Measurements from ENCODE around the gene APOL5. TPM values are rescaled to one million over a fixed set of nuclear protein-coding genes. Genes with fewer than 3 reads are reported as not detected.

Gene APOL5
- total RNA-seq, 1 experiment from 2014 or later = not detected

- no TSS peak for BruUV-seq (replicated peaks)
- H3K4me3 ChIP-seq = no peak overlapping the region
- no peaks in the 10 kb centered on the region for H3K9me2 ChIP-seq (ENCODE audit: insufficient read depth)
- ChIA-PET POLR2A (ENCODE audit: unreplicated experiment) (no interaction called here), CTCF (no interaction called here)
- no peaks in the 10 kb centered on the region for H3K4me1 ChIP-seq (replicated peaks; ENCODE audit: insufficient read depth)
- intact Hi-C loops (cut with micrococcal nuclease; ENCODE audit: unreplicated experiment) = no loop called here
- TF ChIP-seq EZH2 (IDR thresholded peaks at IDR 0.05; ENCODE audit: low read depth) (no peak), CTCF (conservative IDR thresholded peaks at IDR 0.05) (no peak)
- no peaks in the 10 kb centered on the region for H3K27me3 ChIP-seq (ENCODE audit: insufficient read depth, low read depth)
- H3K27ac ChIP-seq = no peak overlapping the region
- no peak overlapping the region for H3K4me2 ChIP-seq
- no peaks in the 10 kb centered on the region for H4K20me1 ChIP-seq (ENCODE audit: insufficient read depth)
- no peaks in the 10 kb centered on the region for H3K79me2 ChIP-seq (ENCODE audit: low read depth)
- no peak overlapping the region for H2AFZ ChIP-seq
- no peak for DNase-seq
- no peaks in the 10 kb centered on the region for H3K9me3 ChIP-seq (ENCODE audit: insufficient read depth, low read depth)
- H3K36me3 ChIP-seq (ENCODE audit: low read depth) = no peaks in the 10 kb centered on the region
- H3F3A ChIP-seq (ENCODE audit: insufficient read depth, low read depth) = no peaks in the 10 kb centered on the region; the same call in 1 of the 2 replicates
Measured at GRCh38 chr22:35733036-35733435, 15.4 kb downstream of the APOL5 start.

- BruUV-seq (replicated peaks) = no TSS peak
Measured at GRCh38 chr22:35733791-35734516, 16.3 kb downstream of the APOL5 start.

DNA sequence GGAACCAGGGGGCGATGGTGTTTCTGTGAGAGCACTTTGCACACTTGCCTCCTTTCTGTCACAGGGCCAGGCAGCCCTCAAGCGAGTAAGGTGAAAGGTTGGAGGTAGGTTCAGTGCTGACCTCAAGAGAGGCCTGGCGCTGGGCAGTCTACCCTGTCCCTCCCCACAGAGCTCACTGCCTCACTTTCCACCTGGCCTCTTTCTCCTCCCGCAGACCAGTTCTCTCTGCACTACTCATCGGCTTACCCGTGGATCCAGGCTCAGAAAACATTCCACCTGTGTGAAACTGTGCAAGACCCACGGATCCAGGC, 16.8 kb downstream of the APOL5 start:
- DNase-seq = no peak
- no peak overlapping the region for H3K4me3 ChIP-seq
- H3F3A ChIP-seq (ENCODE audit: insufficient read depth, low read depth) = no peaks in the 10 kb centered on the region; the same call in 1 of the 2 replicates
- H3K9me3 ChIP-seq (ENCODE audit: insufficient read depth, low read depth) = no peaks in the 10 kb centered on the region
- no peak overlapping the region for H3K4me2 ChIP-seq
- TF ChIP-seq EZH2 (IDR thresholded peaks at IDR 0.05; ENCODE audit: low read depth) (no peak), CTCF (conservative IDR thresholded peaks at IDR 0.05) (no peak)
- CTCF ChIA-PET = no interaction called here
- H2AFZ ChIP-seq = no peak overlapping the region
- POLR2A ChIA-PET (ENCODE audit: unreplicated experiment) = no interaction called here
- H4K20me1 ChIP-seq (ENCODE audit: insufficient read depth) = no peaks in the 10 kb centered on the region
- H3K4me1 ChIP-seq (replicated peaks; ENCODE audit: insufficient read depth) = no peaks in the 10 kb centered on the region
- H3K36me3 ChIP-seq (ENCODE audit: low read depth) = peaks cover 4% of the 10 kb centered on the region; the same call in 1 of the 2 replicates
- no peaks in the 10 kb centered on the region for H3K27me3 ChIP-seq (ENCODE audit: insufficient read depth, low read depth)
- BruUV-seq (replicated peaks) = no TSS peak
- no peaks in the 10 kb centered on the region for H3K9me2 ChIP-seq (ENCODE audit: insufficient read depth)
- no peaks in the 10 kb centered on the region for H3K79me2 ChIP-seq (ENCODE audit: low read depth)
- intact Hi-C loops (cut with micrococcal nuclease; ENCODE audit: unreplicated experiment) = no loop called here
- H3K27ac ChIP-seq = no peak overlapping the region

More at GRCh38 chr22:35733791-35734516, 16.3 kb downstream of the APOL5 start:
- no peaks in the 10 kb centered on the region for H3K79me2 ChIP-seq (ENCODE audit: low read depth)
- ChIA-PET POLR2A (ENCODE audit: unreplicated experiment) (interaction anchor here (0.6 kb wide), 1 partner anchor 238 kb away, joined by 4 read pairs; no protein-coding TSS in a partner anchor), CTCF (no interaction called here)
- H3K4me2 ChIP-seq = no peak overlapping the region
- no peaks in the 10 kb centered on the region for H3K9me3 ChIP-seq (ENCODE audit: insufficient read depth, low read depth)
- no peaks in the 10 kb centered on the region for H3K27me3 ChIP-seq (ENCODE audit: insufficient read depth, low read depth)
- no peaks in the 10 kb centered on the region for H3K9me2 ChIP-seq (ENCODE audit: insufficient read depth)
- H3K36me3 ChIP-seq (ENCODE audit: low read depth) = no peaks in the 10 kb centered on the region
- H3F3A ChIP-seq (ENCODE audit: insufficient read depth, low read depth) = no peaks in the 10 kb centered on the region; the same call in 1 of the 2 replicates
- intact Hi-C loops (cut with micrococcal nuclease; ENCODE audit: unreplicated experiment) = no loop called here
- no peak overlapping the region for H3K4me3 ChIP-seq
- TF ChIP-seq CTCF (conservative IDR thresholded peaks at IDR 0.05) = no peak
- no peak for TF ChIP-seq EZH2 (IDR thresholded peaks at IDR 0.05; ENCODE audit: low read depth)
- H2AFZ ChIP-seq = no peak overlapping the region
- H3K4me1 ChIP-seq (replicated peaks; ENCODE audit: insufficient read depth) = no peaks in the 10 kb centered on the region
- H3K27ac ChIP-seq = no peak overlapping the region
- H4K20me1 ChIP-seq (ENCODE audit: insufficient read depth) = no peaks in the 10 kb centered on the region
- DNase-seq = no peak
